Right lobe of liver (tissue), 4 donors: ENCODE results near the gene UPF1.

Experiments used
- POLR2A ChIP-seq: fragments of 450-650 bp; IDR thresholded peaks from one replicate; pipeline ENCODE4 v1.6.1; 2017; ENCODE audit warnings: antibody characterized with exemption, mild to moderate bottlenecking
- TF ChIP-seq, protein P1 (sequence below), 4 donors: fragments of 200-600 bp in 3 of 4; fragments of 450-650 bp in 1 of 4; IDR thresholded peaks; one replicate each; pipeline versions ENCODE4 v1.5.1 to v1.8.0; 2016 to 2022; ENCODE audit warnings: antibody characterized with exemption in 4 of 4, mild to moderate bottlenecking in 2 of 4
- donor health status: DM: no; HTN: no; CAD: no.
- donor health status: DM: no; HTN: no; CAD: no.
- donor health status: DM: no; HTN: yes; CAD: no.

DNA sequence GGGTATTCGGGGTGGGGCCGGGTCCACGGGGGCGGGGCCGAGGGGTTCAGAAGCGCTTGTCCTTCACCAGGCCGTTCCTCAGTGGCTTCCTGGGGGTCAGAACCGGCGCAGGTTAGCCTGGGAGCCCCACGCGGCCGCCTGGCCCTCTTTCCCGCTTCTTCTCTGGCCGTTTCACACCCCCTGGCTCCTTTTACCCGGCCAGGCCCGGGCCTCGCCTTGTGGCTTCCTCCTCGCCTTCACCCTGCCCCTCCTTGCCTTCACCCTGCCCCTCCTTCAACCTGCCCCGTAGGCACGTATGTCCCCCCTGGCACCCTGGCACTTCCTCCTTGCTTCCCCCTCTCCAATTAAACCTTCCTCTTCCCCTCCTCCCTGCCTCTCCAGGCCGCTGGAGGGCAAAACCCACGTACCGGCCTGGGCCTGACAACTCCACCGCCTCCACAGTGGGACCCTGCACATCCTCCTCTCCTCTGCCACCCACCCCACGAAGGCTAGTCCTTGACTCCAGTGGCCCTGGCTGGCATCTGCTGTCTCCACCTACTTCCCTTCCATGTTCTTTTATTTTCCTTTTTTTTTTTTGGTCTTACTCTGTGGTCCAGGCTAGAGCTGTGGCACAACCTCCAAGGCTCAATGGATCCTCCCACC lies 38.9 kb downstream of the UPF1 start:
- TF ChIP-seq, protein P1, sequence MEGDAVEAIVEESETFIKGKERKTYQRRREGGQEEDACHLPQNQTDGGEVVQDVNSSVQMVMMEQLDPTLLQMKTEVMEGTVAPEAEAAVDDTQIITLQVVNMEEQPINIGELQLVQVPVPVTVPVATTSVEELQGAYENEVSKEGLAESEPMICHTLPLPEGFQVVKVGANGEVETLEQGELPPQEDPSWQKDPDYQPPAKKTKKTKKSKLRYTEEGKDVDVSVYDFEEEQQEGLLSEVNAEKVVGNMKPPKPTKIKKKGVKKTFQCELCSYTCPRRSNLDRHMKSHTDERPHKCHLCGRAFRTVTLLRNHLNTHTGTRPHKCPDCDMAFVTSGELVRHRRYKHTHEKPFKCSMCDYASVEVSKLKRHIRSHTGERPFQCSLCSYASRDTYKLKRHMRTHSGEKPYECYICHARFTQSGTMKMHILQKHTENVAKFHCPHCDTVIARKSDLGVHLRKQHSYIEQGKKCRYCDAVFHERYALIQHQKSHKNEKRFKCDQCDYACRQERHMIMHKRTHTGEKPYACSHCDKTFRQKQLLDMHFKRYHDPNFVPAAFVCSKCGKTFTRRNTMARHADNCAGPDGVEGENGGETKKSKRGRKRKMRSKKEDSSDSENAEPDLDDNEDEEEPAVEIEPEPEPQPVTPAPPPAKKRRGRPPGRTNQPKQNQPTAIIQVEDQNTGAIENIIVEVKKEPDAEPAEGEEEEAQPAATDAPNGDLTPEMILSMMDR (IDR thresholded peaks at IDR 0.05) = no peak
- TF ChIP-seq POLR2A = no peak
